Astrocyte (in vitro differentiated cells and primary cell): Measurements from ENCODE around the gene CERCAM.

Experiments
- EZH2 ChIP-seq: IDR thresholded peaks from 2 replicates; pipeline ENCODE4 v1.6.1; 2012; ENCODE audit warnings: mild to moderate bottlenecking, low read length, inconsistent platforms; ENCODE audit not compliant: insufficient read depth
- TF ChIP-seq, protein P1 (sequence below): IDR thresholded peaks from 2 replicates; pipeline ENCODE4 v1.5.1; 2011; ENCODE audit warnings: low read depth, mild to moderate bottlenecking, inconsistent platforms, low read length, moderate library complexity; ENCODE audit not compliant: insufficient read depth

DNA sequence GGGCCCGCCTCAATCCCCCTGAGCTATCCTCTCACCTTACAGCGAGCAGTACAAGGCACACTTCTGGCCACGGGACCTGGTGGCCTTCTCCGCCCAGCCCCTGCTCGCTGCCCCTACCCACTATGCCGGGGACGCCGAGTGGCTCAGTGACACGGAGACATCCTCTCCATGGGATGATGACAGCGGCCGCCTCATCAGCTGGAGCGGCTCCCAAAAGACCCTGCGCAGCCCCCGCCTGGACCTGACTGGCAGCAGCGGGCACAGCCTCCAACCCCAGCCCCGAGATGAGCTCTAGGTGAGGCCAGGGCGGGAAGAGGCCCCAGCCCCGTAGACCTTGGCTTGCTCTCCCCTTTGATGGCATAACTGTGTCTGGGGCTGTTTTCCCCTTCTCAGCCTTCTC lies 15.0 kb downstream of the CERCAM start:
- TF ChIP-seq, protein P1, sequence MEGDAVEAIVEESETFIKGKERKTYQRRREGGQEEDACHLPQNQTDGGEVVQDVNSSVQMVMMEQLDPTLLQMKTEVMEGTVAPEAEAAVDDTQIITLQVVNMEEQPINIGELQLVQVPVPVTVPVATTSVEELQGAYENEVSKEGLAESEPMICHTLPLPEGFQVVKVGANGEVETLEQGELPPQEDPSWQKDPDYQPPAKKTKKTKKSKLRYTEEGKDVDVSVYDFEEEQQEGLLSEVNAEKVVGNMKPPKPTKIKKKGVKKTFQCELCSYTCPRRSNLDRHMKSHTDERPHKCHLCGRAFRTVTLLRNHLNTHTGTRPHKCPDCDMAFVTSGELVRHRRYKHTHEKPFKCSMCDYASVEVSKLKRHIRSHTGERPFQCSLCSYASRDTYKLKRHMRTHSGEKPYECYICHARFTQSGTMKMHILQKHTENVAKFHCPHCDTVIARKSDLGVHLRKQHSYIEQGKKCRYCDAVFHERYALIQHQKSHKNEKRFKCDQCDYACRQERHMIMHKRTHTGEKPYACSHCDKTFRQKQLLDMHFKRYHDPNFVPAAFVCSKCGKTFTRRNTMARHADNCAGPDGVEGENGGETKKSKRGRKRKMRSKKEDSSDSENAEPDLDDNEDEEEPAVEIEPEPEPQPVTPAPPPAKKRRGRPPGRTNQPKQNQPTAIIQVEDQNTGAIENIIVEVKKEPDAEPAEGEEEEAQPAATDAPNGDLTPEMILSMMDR, result no peak
- no peak for TF ChIP-seq EZH2
